T-helper 1 cell treated with Interleukin-12 subunit alpha and Interleukin-12 subunit beta and Interleukin-4 antibody, amounts not matched to agents 30 μg/mL and 1 μg/mL, for 36 hours (primary cell): ENCODE data around the gene SIRT7.
A peak's percentile ranks its signal among the peaks of the same experiment; 100 is the strongest.

Experiments
- H3K27ac Mint-ChIP-seq: one replicate; pipeline ENCODE4 v1.8.0; 2021; ENCODE audit warnings: mild to moderate bottlenecking, mixed read lengths
- H3K27me3 Mint-ChIP-seq: one replicate; pipeline ENCODE4 v1.8.0; 2021; ENCODE audit warnings: low read depth, mixed read lengths
- H3K36me3 Mint-ChIP-seq: one replicate; pipeline ENCODE4 v1.8.0; 2021; ENCODE audit warnings: low read depth, mixed read lengths
- H3K4me1 Mint-ChIP-seq: one replicate; pipeline ENCODE4 v1.8.0; 2021; ENCODE audit warnings: low read depth, mixed read lengths
- H3K4me3 Mint-ChIP-seq: one replicate; pipeline ENCODE4 v1.8.0; 2021; ENCODE audit warnings: mild to moderate bottlenecking, moderate library complexity, mixed read lengths
- H3K9me3 Mint-ChIP-seq: one replicate; pipeline ENCODE4 v1.8.0; 2021; ENCODE audit warnings: mixed read lengths

SIRT7 gene

GRCh38 chr17:81902023-81902652 is 15.8 kb downstream of the SIRT7 start, which contains the start of gene NPB:
Gene NPB, plus strand, starts transcription at chr17:81902238. Its CDS starts 40 bp downstream, at chr17:81902278.
- Mint-ChIP-seq H3K36me3 (peaks cover 6% of the 10 kb centered on the region), H3K9me3 (no peaks in the 10 kb centered on the region), H3K27ac (no peak within 1 kb of the TSS), H3K4me1 (peaks cover 2% of the 10 kb centered on the region), H3K4me3 (no peak within 1 kb of the TSS), H3K27me3 (peaks cover 8% of the 10 kb centered on the region)

GRCh38 chr17:81901167-81902022 is 16.6 kb downstream of the SIRT7 start:
- H3K36me3 Mint-ChIP-seq = peaks cover 6% of the 10 kb centered on the region
- peaks cover 8% of the 10 kb centered on the region for H3K27me3 Mint-ChIP-seq
- peaks cover 2% of the 10 kb centered on the region for H3K4me1 Mint-ChIP-seq
- no peak overlapping the region for H3K27ac Mint-ChIP-seq
- no peak overlapping the region for H3K4me3 Mint-ChIP-seq
- H3K9me3 Mint-ChIP-seq = no peaks in the 10 kb centered on the region

GRCh38 chr17:81900181-81900820 is 17.7 kb downstream of the SIRT7 start:
- Mint-ChIP-seq H3K9me3 (no peaks in the 10 kb centered on the region), H3K4me3 (no peak overlapping the region), H3K27me3 (peaks cover 8% of the 10 kb centered on the region), H3K27ac (no peak overlapping the region), H3K4me1 (peaks cover 2% of the 10 kb centered on the region), H3K36me3 (peaks cover 7% of the 10 kb centered on the region)

GRCh38 chr17:81899514-81900166 is 18.3 kb downstream of the SIRT7 start:
- Mint-ChIP-seq H3K36me3 (peaks cover 8% of the 10 kb centered on the region), H3K4me3 (no peak overlapping the region), H3K27ac (no peak overlapping the region), H3K9me3 (no peaks in the 10 kb centered on the region), H3K4me1 (peaks cover 2% of the 10 kb centered on the region), H3K27me3 (peaks cover 8% of the 10 kb centered on the region)

- Mint-ChIP-seq H3K36me3 (peaks cover 8% of the 10 kb centered on the region), H3K27me3 (peaks cover 8% of the 10 kb centered on the region), H3K4me1 (peaks cover 2% of the 10 kb centered on the region), H3K27ac (no peak overlapping the region), H3K4me3 (no peak overlapping the region), H3K9me3 (no peaks in the 10 kb centered on the region)
Observed at GRCh38 chr17:81898885-81899284, 19.1 kb downstream of the SIRT7 start.

DNA sequence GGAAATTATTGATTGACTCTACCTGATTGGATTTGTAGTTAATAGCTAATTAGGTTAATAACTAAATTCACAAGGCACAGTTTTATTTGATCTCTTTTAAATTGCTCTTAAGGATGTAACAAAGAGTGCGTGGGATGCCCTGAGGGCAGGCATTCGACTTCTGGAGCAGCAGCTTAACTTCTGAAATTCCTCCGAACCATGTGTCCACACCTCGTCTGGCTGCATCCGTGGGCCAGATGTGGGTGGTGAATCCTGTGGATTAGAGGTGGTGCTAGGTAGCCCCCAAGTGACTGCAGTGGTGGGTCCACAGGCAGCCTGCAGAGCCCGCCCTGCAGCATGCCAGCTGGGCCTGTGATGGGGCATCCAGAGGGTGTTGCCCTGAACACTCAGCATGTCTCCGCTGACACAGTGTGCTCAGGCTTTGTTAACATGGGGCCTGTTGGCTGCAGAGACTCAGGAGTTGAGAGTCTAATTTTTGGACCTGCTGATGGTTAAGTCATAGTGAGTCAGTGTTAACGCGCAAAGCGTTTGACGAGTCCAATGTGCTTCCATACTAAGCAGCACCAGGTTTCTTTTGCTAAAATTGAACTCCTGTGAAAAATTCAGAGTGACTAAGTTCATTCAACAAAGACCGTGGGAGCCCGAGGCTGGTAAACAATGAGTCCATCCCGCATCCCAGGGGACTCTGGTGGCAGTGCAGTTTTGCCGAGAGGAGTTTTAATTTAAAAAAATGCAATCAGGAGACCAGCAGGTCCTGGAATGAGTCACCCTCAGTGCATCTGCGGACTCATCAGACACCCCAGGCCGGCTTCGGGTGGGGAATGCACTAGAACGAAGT is 19.7 kb downstream of the SIRT7 start:
- H3K27me3 Mint-ChIP-seq = peaks cover 8% of the 10 kb centered on the region
- H3K4me3 Mint-ChIP-seq = no peak overlapping the region
- peaks cover 2% of the 10 kb centered on the region for H3K4me1 Mint-ChIP-seq
- no peaks in the 10 kb centered on the region for H3K9me3 Mint-ChIP-seq
- H3K27ac Mint-ChIP-seq = no peak overlapping the region
- peaks cover 6% of the 10 kb centered on the region for H3K36me3 Mint-ChIP-seq

DNA sequence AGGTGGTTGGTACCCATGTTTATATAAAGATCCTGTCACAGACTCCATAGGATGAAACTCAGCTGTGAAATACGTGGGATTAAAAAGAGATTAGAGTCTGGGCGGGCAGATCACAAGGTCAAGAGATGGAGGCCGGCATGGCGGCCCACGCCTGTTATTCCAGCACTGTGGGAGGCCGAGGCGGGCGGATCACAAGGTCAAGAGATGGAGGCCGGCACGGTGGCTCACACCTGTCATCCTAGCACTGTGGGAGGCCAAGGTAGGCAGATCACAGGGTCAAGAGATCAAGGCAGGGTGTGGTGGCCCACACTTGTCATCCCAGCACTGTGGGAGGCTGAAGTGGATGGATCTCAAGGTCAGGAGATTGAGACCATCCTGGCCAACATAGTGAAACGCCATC is 22.6 kb downstream of the SIRT7 start:
- Mint-ChIP-seq H3K36me3 (peaks cover 5% of the 10 kb centered on the region), H3K4me1 (peaks cover 4% of the 10 kb centered on the region), H3K9me3 (no peaks in the 10 kb centered on the region), H3K27ac (no peak overlapping the region), H3K4me3 (no peak overlapping the region), H3K27me3 (no peaks in the 10 kb centered on the region)

DNA sequence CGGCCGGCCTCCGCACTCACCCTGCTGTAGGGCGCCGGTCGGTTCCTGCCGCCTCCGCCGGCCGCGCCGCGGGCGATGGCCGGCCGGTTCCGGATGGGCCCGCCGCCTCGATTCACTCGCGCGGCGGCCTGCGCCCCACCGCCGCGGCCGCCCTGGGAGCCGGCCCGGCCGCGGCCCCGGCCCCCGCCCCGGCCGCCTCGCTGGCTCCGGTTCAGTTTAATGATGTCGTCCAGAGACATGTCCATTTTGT is 26.7 kb downstream of the SIRT7 start:
- no peaks in the 10 kb centered on the region for H3K27me3 Mint-ChIP-seq
- peaks cover 28% of the 10 kb centered on the region for H3K36me3 Mint-ChIP-seq
- H3K9me3 Mint-ChIP-seq = no peaks in the 10 kb centered on the region
- peak overlapping the region; percentile 97 for H3K4me3 Mint-ChIP-seq
- H3K27ac Mint-ChIP-seq = peak overlapping the region; percentile 99
- peaks cover 20% of the 10 kb centered on the region for H3K4me1 Mint-ChIP-seq

GRCh38 chr17:81890447-81891302 is 27.3 kb downstream of the SIRT7 start:
- peak overlapping the region; percentile 90 for H3K27ac Mint-ChIP-seq
- H3K36me3 Mint-ChIP-seq = peaks cover 33% of the 10 kb centered on the region
- H3K4me3 Mint-ChIP-seq = peak overlapping the region; percentile 86
- no peaks in the 10 kb centered on the region for H3K27me3 Mint-ChIP-seq
- H3K9me3 Mint-ChIP-seq = no peaks in the 10 kb centered on the region
- H3K4me1 Mint-ChIP-seq = peaks cover 20% of the 10 kb centered on the region

- Mint-ChIP-seq H3K27ac (peak overlapping the region; percentile 90), H3K36me3 (peaks cover 38% of the 10 kb centered on the region), H3K27me3 (no peaks in the 10 kb centered on the region), H3K9me3 (no peaks in the 10 kb centered on the region), H3K4me3 (peak overlapping the region; percentile 86), H3K4me1 (peaks cover 20% of the 10 kb centered on the region)
Observed at GRCh38 chr17:81889602-81890001, 28.4 kb downstream of the SIRT7 start.

GRCh38 chr17:81888988-81889595 is 28.9 kb downstream of the SIRT7 start:
- H3K27ac Mint-ChIP-seq = peak overlapping the region; percentile 59
- peaks cover 20% of the 10 kb centered on the region for H3K4me1 Mint-ChIP-seq
- H3K4me3 Mint-ChIP-seq = peak overlapping the region; percentile 74
- H3K36me3 Mint-ChIP-seq = peaks cover 41% of the 10 kb centered on the region
- H3K27me3 Mint-ChIP-seq = no peaks in the 10 kb centered on the region
- no peaks in the 10 kb centered on the region for H3K9me3 Mint-ChIP-seq

- peaks cover 20% of the 10 kb centered on the region for H3K4me1 Mint-ChIP-seq
Observed at GRCh38 chr17:81888105-81888987, 29.6 kb downstream of the SIRT7 start.

More at GRCh38 chr17:81888105-81888987, 29.6 kb downstream of the SIRT7 start:
- Mint-ChIP-seq H3K9me3 (no peaks in the 10 kb centered on the region), H3K27me3 (no peaks in the 10 kb centered on the region), H3K27ac (peak overlapping the region; percentile 59), H3K36me3 (peaks cover 41% of the 10 kb centered on the region), H3K4me3 (peak overlapping the region; percentile 74)
